HTERT RPE-1 (cell line): Measurements from ENCODE around the gene CBLN3.
"Not testable (repeated sequence)": the region's sequence is repeated elsewhere in the genome, so short reads cannot be mapped to it uniquely, and the experiment has no call there.

Source experiments
- in situ Hi-C: fragments of 300-500 bp; cut with MboI; formaldehyde crosslinking; loops from 4 replicates; pipeline ENCODE4 v1.14.3; 2020; ENCODE audit warnings: low sequenced_read_pairs

The CBLN3 gene

GRCh38 chr14:24429395-24430142 is at the start of gene CBLN3, which contains the start of gene KHNYN:
CBLN3 (minus strand) TSS chr14:24429668; CDS start chr14:24429054, 614 bp downstream.
KHNYN (plus strand) TSS chr14:24429954; CDS start chr14:24430731, 777 bp downstream.
- in situ Hi-C loops: no loop called here

- in situ Hi-C loops: no loop called here
Observed at GRCh38 chr14:24475261-24475660, 45.8 kb upstream of the CBLN3 start.

- in situ Hi-C loops: no loop called here
Observed at GRCh38 chr14:24473211-24473610, 43.7 kb upstream of the CBLN3 start.

GRCh38 chr14:24470450-24470849 is 41.0 kb upstream of the CBLN3 start:
- in situ Hi-C loops: not testable (repeated sequence)

GRCh38 chr14:24465805-24466204 is 36.3 kb upstream of the CBLN3 start:
- in situ Hi-C loops: no loop called here

- in situ Hi-C loops: no loop called here
Observed at GRCh38 chr14:24465368-24465767, 35.9 kb upstream of the CBLN3 start.

GRCh38 chr14:24463884-24464785 is 34.7 kb upstream of the CBLN3 start:
- in situ Hi-C loops: no loop called here

GRCh38 chr14:24463017-24463883 is 33.8 kb upstream of the CBLN3 start:
- in situ Hi-C loops: no loop called here

- in situ Hi-C loops: no loop called here
Observed at GRCh38 chr14:24461336-24461735, 31.9 kb upstream of the CBLN3 start.

- in situ Hi-C loops: no loop called here
Observed at GRCh38 chr14:24459331-24459730, 29.9 kb upstream of the CBLN3 start.

GRCh38 chr14:24458736-24459135 is 29.3 kb upstream of the CBLN3 start:
- in situ Hi-C loops: no loop called here

- in situ Hi-C loops: no loop called here
Observed at GRCh38 chr14:24456980-24457379, 27.5 kb upstream of the CBLN3 start.

- in situ Hi-C loops: not testable (repeated sequence)
Observed at GRCh38 chr14:24450828-24451227, 21.4 kb upstream of the CBLN3 start.

GRCh38 chr14:24443053-24443665 is 13.7 kb upstream of the CBLN3 start:
- in situ Hi-C loops: no loop called here

- in situ Hi-C loops: no loop called here
Observed at GRCh38 chr14:24442240-24443052, 13.0 kb upstream of the CBLN3 start, which contains the start of gene SDR39U1. SDR39U1 (minus strand) TSS chr14:24442776; CDS start chr14:24442769, 7 bp downstream.

- in situ Hi-C loops: no loop called here
Observed at GRCh38 chr14:24441904-24442239, 12.4 kb upstream of the CBLN3 start.

- in situ Hi-C loops: no loop called here
Observed at GRCh38 chr14:24441485-24441884, 12.0 kb upstream of the CBLN3 start.

- in situ Hi-C loops: no loop called here
Observed at GRCh38 chr14:24440606-24441399, 11.3 kb upstream of the CBLN3 start.
